Endometrial microvascular endothelial cells (primary cell): ENCODE data around the gene ZNF654. TPM values are rescaled to one million over a fixed set of nuclear protein-coding genes. Genes with fewer than 3 reads are reported as not detected.
"Not testable (repeated sequence)": the region's sequence is repeated elsewhere in the genome, so short reads cannot be mapped to it uniquely, and the experiment has no call there.

Experiments
- in situ Hi-C: cut with HindIII; loops from 2 replicates; pipeline ENCODE4 v1.10.0; 2017; ENCODE audit warnings: low sequenced_read_pairs, low pct_unique_long_range_greater_than_20kb; ENCODE audit errors: inconsistent ontology term
- total RNA-seq: library from RNA; depleted of rRNA; stranded (reverse); fragments of >200 nt; gene quantifications from one replicate; pipeline ENCODE4 v1.2.3, GENCODE V29; 2015; ENCODE audit errors: inconsistent ontology term

ZNF654 gene
- total RNA-seq, 1 donor from 2014 or later, result 12.6 TPM

DNA sequence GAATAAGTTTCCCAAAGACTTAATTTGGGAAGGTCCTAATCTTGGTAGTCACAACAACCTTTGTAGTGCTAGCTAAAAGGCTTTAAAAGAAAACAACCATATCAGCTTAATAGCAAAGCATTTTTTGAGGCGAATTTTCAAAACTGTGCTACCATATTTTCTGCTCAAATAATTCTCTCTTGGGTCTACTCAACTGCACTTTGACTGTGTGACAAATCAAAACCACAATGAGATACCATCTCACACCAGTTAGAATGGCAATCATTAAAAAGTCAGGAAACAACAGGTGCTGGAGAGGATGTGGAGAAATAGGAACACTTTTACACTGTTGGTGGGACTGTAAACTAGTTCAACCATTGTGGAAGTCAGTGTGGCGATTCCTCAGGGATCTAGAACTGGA is 59.5 kb downstream of the ZNF654 start:
- in situ Hi-C loops, result not testable (repeated sequence)

GRCh38 chr3:88123526-88123925 is 64.5 kb downstream of the ZNF654 start:
- in situ Hi-C loops, result no loop called here

GRCh38 chr3:88131695-88132094 is 72.6 kb downstream of the ZNF654 start:
- in situ Hi-C loops, result no loop called here

- in situ Hi-C loops, result no loop called here
Observed at GRCh38 chr3:88132894-88133293, 73.8 kb downstream of the ZNF654 start.

- in situ Hi-C loops, result no loop called here
Observed at GRCh38 chr3:88133711-88134263, 74.7 kb downstream of the ZNF654 start.

- in situ Hi-C loops, result no loop called here
Observed at GRCh38 chr3:88137836-88138235, 78.8 kb downstream of the ZNF654 start.

- in situ Hi-C loops, result no loop called here
Observed at GRCh38 chr3:88141458-88142083, 82.5 kb downstream of the ZNF654 start.

DNA sequence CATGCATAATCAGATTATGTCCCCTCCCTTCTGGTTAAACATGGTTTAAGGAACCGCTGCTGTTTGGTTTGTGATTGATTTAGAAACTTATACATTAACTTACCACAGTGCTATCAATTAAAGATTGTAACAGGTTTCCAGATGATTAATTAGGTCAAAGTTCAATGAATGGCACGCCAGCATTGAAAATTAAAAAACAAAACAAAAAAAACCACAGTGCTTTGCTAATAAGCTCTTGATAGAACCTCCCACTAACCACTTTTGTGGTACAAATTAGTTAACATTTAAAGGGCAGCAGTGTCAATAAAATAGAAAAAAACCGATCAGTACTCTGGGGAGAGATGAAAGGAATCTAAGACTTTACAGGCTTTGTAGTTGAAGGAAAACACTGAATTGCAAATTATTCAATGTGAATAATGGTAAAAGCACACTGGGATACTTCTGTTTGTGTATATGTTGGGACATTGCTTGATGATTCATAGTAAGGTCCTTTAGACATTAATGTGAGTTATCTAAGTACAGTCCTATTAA is 83.1 kb downstream of the ZNF654 start:
- in situ Hi-C loops, result no loop called here

- in situ Hi-C loops, result no loop called here
Observed at GRCh38 chr3:88147261-88147660, 88.2 kb downstream of the ZNF654 start.

GRCh38 chr3:88148651-88149050 is 89.6 kb downstream of the ZNF654 start:
- in situ Hi-C loops, result no loop called here

DNA sequence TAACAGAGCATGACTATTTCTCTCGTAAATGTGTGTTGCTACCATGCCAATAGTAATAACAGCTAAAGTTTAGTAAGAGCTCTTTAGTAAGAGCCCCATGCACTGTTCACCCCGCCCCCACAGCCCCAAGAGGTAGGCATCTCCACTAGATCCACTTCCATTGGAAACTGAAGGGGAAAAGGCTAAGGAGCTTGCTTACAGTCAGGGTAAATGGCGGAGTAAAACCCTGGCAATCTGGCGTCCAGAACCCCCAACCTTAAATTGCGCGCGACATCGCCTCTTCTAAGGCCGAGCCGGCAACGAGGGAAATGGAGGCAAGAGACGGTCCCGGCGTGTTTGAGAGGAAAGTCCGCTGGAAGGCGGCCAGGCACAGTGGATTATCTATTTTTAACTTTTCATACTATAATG is 90.0 kb downstream of the ZNF654 start:
- in situ Hi-C loops, result no loop called here

GRCh38 chr3:88149509-88150362 is 90.7 kb downstream of the ZNF654 start, which contains the start of gene C3orf38:
C3orf38 (plus strand) TSS chr3:88149959; CDS start chr3:88150053, 94 bp downstream.
- in situ Hi-C loops, result no loop called here

GRCh38 chr3:88150371-88150770 is 91.3 kb downstream of the ZNF654 start:
- in situ Hi-C loops, result no loop called here

- in situ Hi-C loops, result no loop called here
Observed at GRCh38 chr3:88150806-88151205, 91.8 kb downstream of the ZNF654 start.

DNA sequence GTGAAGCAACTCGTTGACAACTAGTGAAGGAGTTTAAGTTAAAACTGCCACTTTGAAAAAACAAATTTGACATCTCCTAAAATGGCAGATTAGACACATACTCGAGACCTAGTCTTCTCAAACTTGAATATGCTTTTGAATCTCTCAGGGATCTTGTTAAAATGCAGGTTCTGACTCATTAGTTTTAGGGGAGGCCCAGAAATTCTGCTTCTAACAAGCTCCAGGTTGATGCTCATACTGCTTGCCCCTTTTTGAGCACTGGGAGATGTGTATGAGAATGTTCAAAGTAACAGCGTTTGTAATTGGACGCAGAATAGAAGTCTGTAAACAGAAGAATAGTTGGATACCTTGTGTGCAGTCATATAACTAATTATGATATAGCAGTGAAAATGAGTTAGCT is 92.3 kb downstream of the ZNF654 start:
- in situ Hi-C loops, result no loop called here

- in situ Hi-C loops, result no loop called here
Observed at GRCh38 chr3:88152841-88153240, 93.8 kb downstream of the ZNF654 start.

- in situ Hi-C loops, result no loop called here
Observed at GRCh38 chr3:88166419-88166971, 107.4 kb downstream of the ZNF654 start.

DNA sequence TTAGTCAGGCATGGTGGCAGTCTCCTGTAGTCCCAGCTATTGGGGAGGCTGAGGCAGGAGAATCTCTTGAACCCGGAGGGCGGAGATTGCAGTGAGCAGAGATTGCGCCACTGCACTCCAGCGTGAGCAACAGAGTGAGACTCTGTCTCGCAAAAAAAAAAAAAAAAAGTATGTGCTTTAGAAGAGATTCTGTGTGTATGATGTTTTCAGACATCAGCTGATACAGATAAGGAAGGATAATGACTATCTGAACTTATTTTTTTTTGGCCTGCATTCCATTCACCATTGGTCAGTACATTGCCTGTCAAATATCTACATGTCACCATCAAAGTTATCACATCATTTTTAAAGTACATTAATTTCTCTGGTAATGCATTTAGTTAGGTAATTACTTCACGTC is 108.1 kb downstream of the ZNF654 start:
- in situ Hi-C loops, result no loop called here

GRCh38 chr3:88167704-88168103 is 108.6 kb downstream of the ZNF654 start:
- in situ Hi-C loops, result no loop called here
